HUES64 (cell line): ENCODE results near the gene MVB12B.

Experiments
- H3K27ac ChIP-seq: 2 replicates; pipeline ENCODE4 v1.7.0; 2013; ENCODE audit warnings: low read depth, low read length, inconsistent platforms
- H3K27me3 ChIP-seq: 2 replicates; pipeline ENCODE4 v1.6.1; 2013; ENCODE audit warnings: mild to moderate bottlenecking, low read length; ENCODE audit not compliant: insufficient read depth
- H3K36me3 ChIP-seq: 2 replicates; pipeline ENCODE4 v1.6.1; 2013; ENCODE audit warnings: mild to moderate bottlenecking, low read length; ENCODE audit not compliant: insufficient read depth
- H3K4me1 ChIP-seq: 2 replicates; pipeline ENCODE4 v1.6.1; 2013; ENCODE audit warnings: mild to moderate bottlenecking, low read length, moderate library complexity; ENCODE audit not compliant: insufficient read depth
- H3K4me3 ChIP-seq: 2 replicates; pipeline ENCODE4 v1.5.1; 2013; ENCODE audit warnings: mild to moderate bottlenecking, low read length, moderate library complexity
- H3K9ac ChIP-seq: 2 replicates; pipeline ENCODE4 v1.6.1; 2013; ENCODE audit warnings: mild to moderate bottlenecking, low read depth, low read length
- H3K9me3 ChIP-seq: 2 replicates; pipeline ENCODE4 v1.6.1; 2013; ENCODE audit warnings: low read depth, low read length; ENCODE audit not compliant: insufficient read depth
- WGBS: fragments of 150-250, 120-280 bp; methylation state at CpG from one replicate; pipeline ENCODE4 v1.1.7; 2013; ENCODE audit warnings: missing lambda C conversion rate; 5-methylcytosine and 5-hydroxymethylcytosine counted together

Gene MVB12B

GRCh38 chr9:126334721-126335621, 8.3 kb downstream of the MVB12B start:
- Histone ChIP-seq H3K36me3 (no peaks in the 10 kb centered on the region), H3K27me3 (no peaks in the 10 kb centered on the region), H3K4me1 (peaks cover 15% of the 10 kb centered on the region), H3K9me3 (no peaks in the 10 kb centered on the region), H3K4me3 (no peak overlapping the region), H3K27ac (no peak overlapping the region), H3K9ac (no peak overlapping the region)
- 79% methylated on average over 8 of the region's 8 CpGs for WGBS

DNA sequence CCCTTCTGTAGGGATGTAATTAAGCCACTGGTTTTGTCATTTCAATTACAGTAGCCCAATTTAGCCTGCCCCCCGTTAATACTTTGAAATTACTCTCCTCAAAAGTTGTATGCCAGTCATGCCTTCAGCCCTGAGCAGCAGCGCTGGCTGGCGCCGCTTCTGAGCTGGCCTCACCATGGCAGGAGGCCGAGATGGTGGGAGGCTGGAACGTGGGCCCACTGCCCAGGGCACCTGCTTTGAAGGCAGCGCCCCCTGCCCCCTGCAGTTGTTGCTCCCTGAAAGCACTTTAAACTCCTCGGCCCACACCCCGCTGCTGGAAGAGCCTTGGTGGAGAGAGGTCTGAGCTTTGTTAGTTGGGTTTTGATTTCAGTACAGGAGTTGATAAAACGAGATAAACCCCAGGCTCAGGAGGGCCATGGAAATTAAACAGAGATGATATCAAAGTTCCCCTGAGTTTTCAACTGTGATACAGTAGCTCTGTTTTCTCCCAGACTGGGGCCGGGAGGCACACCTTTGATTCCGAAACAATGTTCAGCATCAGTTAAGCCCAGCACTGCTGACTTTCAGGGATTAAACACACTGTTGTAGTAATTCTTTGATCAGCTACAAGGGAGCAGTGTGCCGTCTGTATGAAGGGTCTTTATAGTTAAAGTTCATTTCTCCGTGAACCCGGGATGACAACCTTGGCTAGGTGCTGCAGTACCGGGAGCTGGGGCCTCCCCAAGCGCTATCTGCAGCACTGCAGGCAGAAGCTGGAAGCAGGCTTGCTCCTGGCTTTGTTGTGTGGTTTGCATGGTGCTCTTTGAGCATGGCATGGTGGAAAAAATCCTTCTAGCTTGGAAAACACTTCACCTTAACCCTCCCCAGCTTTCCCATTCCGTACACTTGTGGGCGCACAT, 9.5 kb downstream of the MVB12B start:
- H3K9ac ChIP-seq, result no peak overlapping the region
- peaks cover 16% of the 10 kb centered on the region for H3K4me1 ChIP-seq
- no peaks in the 10 kb centered on the region for H3K9me3 ChIP-seq
- no peaks in the 10 kb centered on the region for H3K36me3 ChIP-seq
- H3K27me3 ChIP-seq, result no peaks in the 10 kb centered on the region
- H3K27ac ChIP-seq, result no peak overlapping the region
- 90% methylated on average over 19 of the region's 19 CpGs for WGBS
- H3K4me3 ChIP-seq, result no peak overlapping the region

DNA sequence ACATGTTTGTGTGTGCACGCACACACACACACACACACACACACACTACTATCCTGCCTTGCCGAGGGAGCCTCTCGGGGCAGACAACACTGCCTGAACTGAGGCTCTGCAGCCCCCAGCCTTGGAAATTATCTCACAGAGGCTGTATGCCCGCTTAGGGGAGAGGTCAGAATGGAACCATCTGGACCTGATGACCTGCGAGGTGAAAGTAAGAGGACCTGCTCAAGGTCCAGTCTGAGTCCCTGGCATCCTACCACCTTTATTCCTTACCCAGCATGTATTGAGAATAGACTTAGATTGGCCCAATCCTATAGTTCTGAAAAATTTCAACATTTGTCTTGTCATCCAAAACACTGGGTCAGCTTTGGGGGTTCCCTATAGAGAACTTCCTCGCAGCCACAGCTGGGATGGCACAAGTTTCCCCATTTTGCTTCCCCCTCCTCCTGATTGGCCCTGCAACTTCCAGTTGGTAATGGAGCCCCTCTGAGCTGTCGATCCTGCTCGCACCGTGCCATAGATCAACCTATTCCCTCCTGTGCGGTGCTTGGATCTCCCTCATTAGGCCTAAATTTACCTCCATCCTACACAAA, 10.2 kb downstream of the MVB12B start:
- H3K4me3 ChIP-seq, result no peak overlapping the region
- H3K9me3 ChIP-seq, result no peaks in the 10 kb centered on the region
- H3K9ac ChIP-seq, result no peak overlapping the region
- no peak overlapping the region for H3K27ac ChIP-seq
- 88% methylated on average over 10 of the region's 10 CpGs for WGBS
- no peaks in the 10 kb centered on the region for H3K27me3 ChIP-seq
- peaks cover 23% of the 10 kb centered on the region for H3K4me1 ChIP-seq
- no peaks in the 10 kb centered on the region for H3K36me3 ChIP-seq

DNA sequence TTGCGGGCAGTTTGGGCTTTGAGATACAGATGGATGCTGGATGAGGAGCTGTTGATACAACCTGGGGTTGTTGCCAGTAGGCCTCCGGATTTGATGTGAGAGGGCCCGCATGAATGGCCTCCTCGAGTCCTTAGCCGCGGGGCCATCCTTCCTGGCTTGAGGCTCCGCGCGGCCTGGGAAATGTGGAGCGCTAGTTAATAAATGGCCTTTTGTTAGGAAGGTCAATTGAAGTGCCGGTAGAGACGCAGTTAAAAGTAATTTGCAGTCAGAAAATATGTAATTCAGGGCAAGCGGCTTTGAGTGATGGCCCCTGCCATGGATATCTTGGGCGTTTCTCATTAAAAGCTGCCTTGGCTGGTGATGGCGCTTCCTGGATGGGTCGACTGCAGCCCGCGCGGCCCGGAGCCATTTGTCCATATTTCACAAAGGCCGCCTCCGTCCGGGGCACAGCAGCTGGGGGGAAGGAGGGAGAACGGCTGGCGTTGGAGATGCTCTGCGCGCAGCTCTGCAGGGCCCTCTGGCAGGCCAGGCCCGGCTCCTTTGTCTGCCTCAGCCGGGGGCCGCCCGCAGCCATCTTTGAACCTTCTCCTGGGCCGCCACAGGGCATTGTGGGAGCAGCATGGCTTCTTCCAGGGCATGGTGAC, 11.2 kb downstream of the MVB12B start:
- Histone ChIP-seq H3K36me3 (no peaks in the 10 kb centered on the region), H3K9ac (no peak overlapping the region), H3K27me3 (no peaks in the 10 kb centered on the region), H3K9me3 (no peaks in the 10 kb centered on the region), H3K27ac (no peak overlapping the region), H3K4me1 (peaks cover 25% of the 10 kb centered on the region), H3K4me3 (no peak overlapping the region)
- 92% methylated on average over 32 of the region's 32 CpGs for WGBS

DNA sequence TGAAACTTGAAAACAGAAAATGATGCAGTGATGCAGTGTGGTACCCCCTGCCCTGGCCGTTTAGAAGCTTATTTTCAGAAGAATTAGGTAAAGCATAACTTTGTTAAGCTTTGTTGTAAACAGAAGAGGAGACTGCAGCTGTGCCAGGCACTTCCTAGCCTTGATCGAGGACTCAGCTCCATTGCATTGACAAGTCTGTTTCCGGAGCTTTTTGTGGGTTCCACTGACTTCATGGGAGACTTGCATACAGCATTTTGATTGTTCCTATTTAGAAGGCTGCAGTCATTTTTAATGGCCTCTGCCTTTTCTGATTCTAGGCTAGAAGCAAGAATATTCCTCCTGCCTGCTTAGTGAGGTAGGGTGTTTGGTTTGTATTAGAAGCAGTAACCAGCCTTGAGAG, 12.3 kb downstream of the MVB12B start:
- no peak overlapping the region for H3K9ac ChIP-seq
- 73% methylated on average over 3 of the region's 3 CpGs for WGBS

GRCh38 chr9:126341426-126341825, 14.8 kb downstream of the MVB12B start:
- no peaks in the 10 kb centered on the region for H3K27me3 ChIP-seq
- H3K9ac ChIP-seq, result no peak overlapping the region
- H3K9me3 ChIP-seq, result no peaks in the 10 kb centered on the region
- H3K27ac ChIP-seq, result no peak overlapping the region
- WGBS, result 85% methylated on average over 4 of the region's 4 CpGs
- H3K4me1 ChIP-seq, result peaks cover 25% of the 10 kb centered on the region
- no peak overlapping the region for H3K4me3 ChIP-seq
- H3K36me3 ChIP-seq, result no peaks in the 10 kb centered on the region

More for the DNA sequence above, 12.3 kb downstream of the MVB12B start:
- Histone ChIP-seq H3K4me3 (no peak overlapping the region), H3K27me3 (no peaks in the 10 kb centered on the region), H3K36me3 (no peaks in the 10 kb centered on the region), H3K4me1 (peaks cover 25% of the 10 kb centered on the region), H3K27ac (no peak overlapping the region), H3K9me3 (no peaks in the 10 kb centered on the region)

DNA sequence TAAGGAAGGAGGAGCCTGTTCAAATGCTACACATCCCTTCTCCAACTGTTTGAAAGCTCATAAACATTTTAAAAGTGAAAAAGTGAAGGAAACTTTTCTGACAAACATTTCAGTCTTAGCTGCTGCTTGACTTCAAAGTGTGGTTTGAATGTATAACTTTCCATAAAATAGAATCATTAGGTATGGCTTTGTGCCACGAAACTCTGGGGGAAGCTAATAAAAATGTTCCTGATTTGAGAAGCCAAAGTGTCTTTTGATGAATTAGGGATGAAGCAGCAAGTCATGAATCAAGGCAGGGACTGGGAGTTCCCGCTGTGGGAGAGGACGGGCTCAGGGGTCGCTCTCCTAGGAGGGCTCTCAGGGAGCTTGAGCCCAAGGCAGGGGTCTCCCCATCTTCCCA, 15.3 kb downstream of the MVB12B start:
- no peak overlapping the region for H3K4me3 ChIP-seq
- WGBS, result 94% methylated on average over 4 of the region's 4 CpGs
- H3K4me1 ChIP-seq, result peaks cover 26% of the 10 kb centered on the region
- H3K36me3 ChIP-seq, result no peaks in the 10 kb centered on the region
- no peak overlapping the region for H3K9ac ChIP-seq
- H3K27ac ChIP-seq, result no peak overlapping the region
- no peaks in the 10 kb centered on the region for H3K9me3 ChIP-seq
- no peaks in the 10 kb centered on the region for H3K27me3 ChIP-seq

DNA sequence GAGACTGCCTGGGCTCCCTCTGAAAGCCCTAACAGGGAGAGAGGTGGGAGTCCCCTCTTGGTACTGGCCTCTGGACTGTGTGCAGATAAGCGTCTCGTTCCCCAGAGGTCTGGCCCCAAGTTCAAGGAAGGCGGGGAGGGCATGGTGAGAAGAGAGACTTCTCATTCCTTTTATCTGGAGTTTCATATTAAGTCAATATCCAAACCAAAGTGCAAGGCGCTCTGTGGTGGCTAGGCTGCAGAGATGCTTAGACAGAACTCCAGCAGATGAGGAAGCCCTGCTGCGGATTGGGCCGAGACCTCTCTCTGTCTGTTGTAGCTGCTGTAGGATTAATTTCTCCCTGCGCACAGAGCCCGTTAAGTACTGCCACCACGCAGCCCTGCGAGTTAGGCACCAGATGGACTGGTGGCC, 16.0 kb downstream of the MVB12B start:
- no peaks in the 10 kb centered on the region for H3K36me3 ChIP-seq
- 95% methylated on average over 9 of the region's 10 CpGs for WGBS
- H3K27me3 ChIP-seq, result no peaks in the 10 kb centered on the region
- no peaks in the 10 kb centered on the region for H3K9me3 ChIP-seq
- H3K9ac ChIP-seq, result no peak overlapping the region
- no peak overlapping the region for H3K27ac ChIP-seq
- H3K4me1 ChIP-seq, result peaks cover 33% of the 10 kb centered on the region
- no peak overlapping the region for H3K4me3 ChIP-seq

GRCh38 chr9:126343271-126343700, 16.7 kb downstream of the MVB12B start:
- H3K36me3 ChIP-seq, result no peaks in the 10 kb centered on the region
- no peak overlapping the region for H3K4me3 ChIP-seq
- peaks cover 38% of the 10 kb centered on the region for H3K4me1 ChIP-seq
- WGBS, result 92% methylated on average over 6 of the region's 6 CpGs
- no peak overlapping the region for H3K9ac ChIP-seq
- H3K9me3 ChIP-seq, result no peaks in the 10 kb centered on the region
- H3K27ac ChIP-seq, result no peak overlapping the region
- no peaks in the 10 kb centered on the region for H3K27me3 ChIP-seq

DNA sequence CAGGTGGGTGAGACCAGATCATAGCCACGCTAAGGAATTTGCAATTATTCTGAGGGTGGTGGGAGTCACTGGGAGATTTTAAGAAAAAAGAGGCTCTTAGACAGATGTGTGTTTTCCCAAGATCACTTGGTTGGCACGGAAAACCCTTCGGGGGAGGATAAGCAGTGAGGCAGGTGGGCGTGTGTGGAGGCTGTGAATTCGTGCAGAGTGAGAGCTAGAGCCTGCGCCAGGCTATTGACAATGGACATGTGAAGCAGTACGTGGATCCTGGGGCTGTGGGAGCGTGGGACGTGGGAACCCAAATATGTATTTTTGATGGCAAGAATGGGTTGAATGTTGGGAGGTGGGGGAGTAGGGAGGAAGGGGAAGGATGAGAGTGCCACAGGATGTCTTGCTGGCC, 19.4 kb downstream of the MVB12B start:
- Histone ChIP-seq H3K27me3 (no peaks in the 10 kb centered on the region), H3K36me3 (no peaks in the 10 kb centered on the region; the same call in 1 of the 2 replicates), H3K4me1 (peaks cover 36% of the 10 kb centered on the region), H3K9me3 (peaks cover 7% of the 10 kb centered on the region), H3K4me3 (no peak overlapping the region), H3K27ac (no peak overlapping the region), H3K9ac (no peak overlapping the region)
- WGBS, result 93% methylated on average over 9 of the region's 9 CpGs
